ENCODE measurements around the gene SHISA9. TPM values are rescaled to one million over a fixed set of nuclear protein-coding genes. Genes with fewer than 3 reads are reported as not detected.

Gene SHISA9
- total RNA-seq, 1 donor from 2014 or later: not detected

DNA sequence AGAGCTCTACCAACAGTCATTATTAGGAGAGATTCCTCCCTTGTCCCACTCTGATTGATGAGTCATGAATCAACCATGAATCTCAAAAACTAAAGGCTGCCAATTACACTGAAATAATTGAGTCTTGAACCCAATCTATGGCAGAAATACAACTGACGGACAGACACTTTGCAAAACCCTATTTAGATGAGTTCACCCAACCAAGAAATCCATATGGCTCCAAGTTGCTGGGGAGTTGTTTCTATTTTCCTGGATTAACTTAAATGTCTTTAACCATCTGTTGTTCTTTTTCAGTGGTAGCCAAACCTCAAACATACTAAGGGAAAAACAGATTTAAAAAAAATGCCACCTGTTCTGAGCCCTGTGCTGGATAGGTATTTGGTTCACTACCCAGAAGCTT, 151.0 kb downstream of the SHISA9 start:
- TF ChIP-seq CTCF (IDR thresholded peaks at IDR 0.05): no peak

DNA sequence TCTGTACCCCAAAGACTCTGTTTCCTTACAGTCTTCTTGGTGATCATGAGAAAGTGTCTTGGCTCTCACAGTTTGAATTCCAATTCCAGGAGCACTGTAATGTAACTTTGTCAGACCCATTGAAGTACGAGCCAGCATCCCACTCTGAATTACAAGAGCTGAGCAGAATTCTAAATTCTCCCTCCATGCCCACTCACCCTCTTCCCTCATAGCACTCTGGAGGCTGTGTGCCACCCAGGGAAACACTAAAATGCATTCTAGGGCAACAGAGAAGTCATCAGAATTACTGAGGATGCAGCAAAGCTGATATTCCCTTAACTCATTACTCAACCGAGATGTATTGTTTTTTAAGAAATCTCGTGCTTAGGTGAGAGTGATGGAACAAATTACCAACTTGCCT, 154.1 kb downstream of the SHISA9 start:
- Histone ChIP-seq H3K4me3 (no peak overlapping the region), H3K36me3 (no peaks in the 10 kb centered on the region), H3K27me3 (no peaks in the 10 kb centered on the region), H3K9me3 (no peaks in the 10 kb centered on the region), H3K4me1 (no peaks in the 10 kb centered on the region), H3K27ac (no peak overlapping the region)
- ATAC-seq (no peak), DNase-seq (no peak)
- intact Hi-C loops (cut with DNase I): no loop called here
- TF ChIP-seq CTCF (IDR thresholded peaks at IDR 0.05): no peak

More for the DNA sequence above, 151.0 kb downstream of the SHISA9 start:
- no peaks in the 10 kb centered on the region for H3K4me1 ChIP-seq
- H3K27me3 ChIP-seq: no peaks in the 10 kb centered on the region
- no peaks in the 10 kb centered on the region for H3K36me3 ChIP-seq
- H3K9me3 ChIP-seq: no peaks in the 10 kb centered on the region
- intact Hi-C loops (cut with DNase I): no loop called here
- ATAC-seq (no peak), DNase-seq (no peak)
- no peak overlapping the region for H3K27ac ChIP-seq
- no peak overlapping the region for H3K4me3 ChIP-seq

DNA sequence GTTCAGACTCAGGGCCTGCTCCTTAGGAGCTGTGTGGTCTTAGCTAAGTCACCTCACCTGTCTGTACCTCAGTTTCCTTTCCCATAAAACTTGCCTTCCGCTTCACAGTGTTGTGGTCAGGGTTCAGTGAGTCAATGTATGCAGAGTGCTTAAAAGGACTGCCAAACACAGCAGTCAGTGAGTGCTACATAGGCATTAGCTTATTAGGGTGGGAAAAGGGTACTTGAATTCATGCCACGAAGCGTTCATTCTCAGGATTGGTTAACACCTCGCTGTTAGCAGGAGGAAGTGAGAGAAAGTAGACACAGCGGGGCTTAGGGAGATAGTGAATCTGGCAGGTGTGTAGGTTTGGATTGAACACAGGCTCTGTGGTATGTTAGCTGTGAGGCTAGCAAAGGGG, 155.2 kb downstream of the SHISA9 start:
- Histone ChIP-seq H3K36me3 (no peaks in the 10 kb centered on the region), H3K27me3 (no peaks in the 10 kb centered on the region), H3K27ac (no peak overlapping the region), H3K4me1 (no peaks in the 10 kb centered on the region), H3K9me3 (no peaks in the 10 kb centered on the region), H3K4me3 (no peak overlapping the region)
- intact Hi-C loops (cut with DNase I): no loop called here
- DNase-seq (no peak), ATAC-seq (no peak)
- no peak for TF ChIP-seq CTCF (IDR thresholded peaks at IDR 0.05)

DNA sequence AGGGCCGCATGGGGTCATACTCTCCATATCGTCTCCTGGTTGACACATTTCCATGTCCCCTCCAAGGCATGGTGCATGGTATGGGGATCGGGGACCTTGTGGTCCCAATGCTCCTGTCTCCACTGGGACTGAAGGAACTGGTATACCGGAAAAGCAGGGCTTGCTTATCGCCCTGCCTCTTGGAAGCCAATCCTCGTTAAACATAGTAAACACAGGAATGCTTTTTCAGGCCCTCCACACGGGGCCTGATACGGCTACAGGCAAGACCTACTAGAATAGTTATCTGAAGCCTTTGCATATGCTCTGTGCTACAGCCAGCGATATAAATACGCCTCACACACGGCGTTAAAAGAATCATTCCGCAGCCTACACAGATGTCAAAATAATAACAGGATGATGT, 159.5 kb downstream of the SHISA9 start:
- Histone ChIP-seq H3K9me3 (no peaks in the 10 kb centered on the region), H3K4me3 (no peak overlapping the region), H3K27ac (no peak overlapping the region), H3K4me1 (no peaks in the 10 kb centered on the region), H3K36me3 (no peaks in the 10 kb centered on the region), H3K27me3 (no peaks in the 10 kb centered on the region)
- ATAC-seq (no peak), DNase-seq (no peak)
- intact Hi-C loops (cut with DNase I): no loop called here
- no peak for TF ChIP-seq CTCF (IDR thresholded peaks at IDR 0.05)

- no peak overlapping the region for H3K27ac ChIP-seq
- intact Hi-C loops (cut with DNase I): no loop called here
- ATAC-seq (no peak), DNase-seq (no peak)
- H3K9me3 ChIP-seq: peaks cover 4% of the 10 kb centered on the region
- no peaks in the 10 kb centered on the region for H3K36me3 ChIP-seq
- no peaks in the 10 kb centered on the region for H3K4me1 ChIP-seq
- no peak overlapping the region for H3K4me3 ChIP-seq
- no peaks in the 10 kb centered on the region for H3K27me3 ChIP-seq
- TF ChIP-seq CTCF (IDR thresholded peaks at IDR 0.05): no peak
Measured at GRCh38 chr16:13061691-13062090, 160.3 kb downstream of the SHISA9 start.

DNA sequence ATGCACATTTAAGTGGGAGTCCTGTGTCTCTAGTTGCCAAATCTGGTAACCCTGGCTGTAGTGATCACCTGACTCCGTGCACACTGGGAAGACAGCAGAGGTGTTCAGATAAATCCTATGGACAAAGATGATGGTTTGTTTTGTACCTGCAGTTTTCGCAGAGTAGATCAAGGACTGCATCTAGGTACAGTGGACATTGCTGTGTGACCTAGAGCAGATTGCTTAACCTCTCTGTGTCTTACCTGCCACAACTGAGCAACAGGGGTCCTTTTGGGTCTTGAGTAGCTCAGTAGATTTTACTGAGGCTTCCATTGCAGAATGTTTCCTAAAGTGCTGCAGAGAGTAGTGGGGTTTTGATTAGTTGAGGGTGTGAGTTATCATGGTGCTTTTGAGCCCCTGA, 160.8 kb downstream of the SHISA9 start:
- H3K27me3 ChIP-seq: no peaks in the 10 kb centered on the region
- ATAC-seq (no peak), DNase-seq (no peak)
- TF ChIP-seq CTCF (IDR thresholded peaks at IDR 0.05): no peak
- H3K4me3 ChIP-seq: no peak overlapping the region
- H3K4me1 ChIP-seq: no peaks in the 10 kb centered on the region
- no peaks in the 10 kb centered on the region for H3K36me3 ChIP-seq
- H3K27ac ChIP-seq: no peak overlapping the region
- intact Hi-C loops (cut with DNase I): no loop called here
- H3K9me3 ChIP-seq: peaks cover 4% of the 10 kb centered on the region

Data from upper lobe of right lung (tissue), 1 donor.